Amygdala (tissue), 56 donors: ENCODE measurements around the gene PDCD6IP.
"Not testable (repeated sequence)": the region's sequence is repeated elsewhere in the genome, so short reads cannot be mapped to it uniquely, and the experiment has no call there.

Source experiments
- DNase-seq, 56 donors: peaks; one replicate each; lab custom pipeline; 2025; lab: John Stamatoyannopoulos, UW

Gene PDCD6IP

DNA sequence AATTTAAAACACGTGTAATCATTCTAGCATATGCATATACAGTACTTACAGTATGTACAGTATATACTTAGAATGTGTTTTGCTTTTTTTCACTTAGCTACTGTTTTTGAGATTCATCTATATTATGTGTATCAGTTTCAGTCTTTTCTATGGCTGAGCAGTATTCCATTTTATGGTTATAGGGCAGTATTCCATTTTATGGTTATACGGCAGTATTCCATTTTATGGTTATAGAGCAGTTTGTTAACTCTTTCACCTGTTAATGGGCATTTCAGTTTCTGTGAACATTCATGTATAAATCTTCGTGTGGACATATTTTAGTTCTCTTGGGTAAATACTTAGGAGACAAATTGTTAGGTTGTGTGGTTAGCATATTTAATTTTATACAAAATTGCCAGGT, 40.9 kb downstream of the PDCD6IP start:
- DNase-seq = no peak

GRCh38 chr3:33840179-33840578, 41.7 kb downstream of the PDCD6IP start:
- no peak for DNase-seq

- DNase-seq = no peak
Observed at GRCh38 chr3:33848624-33849347, 50.4 kb downstream of the PDCD6IP start.

GRCh38 chr3:33850599-33850998, 52.2 kb downstream of the PDCD6IP start:
- not testable (repeated sequence) for DNase-seq

DNA sequence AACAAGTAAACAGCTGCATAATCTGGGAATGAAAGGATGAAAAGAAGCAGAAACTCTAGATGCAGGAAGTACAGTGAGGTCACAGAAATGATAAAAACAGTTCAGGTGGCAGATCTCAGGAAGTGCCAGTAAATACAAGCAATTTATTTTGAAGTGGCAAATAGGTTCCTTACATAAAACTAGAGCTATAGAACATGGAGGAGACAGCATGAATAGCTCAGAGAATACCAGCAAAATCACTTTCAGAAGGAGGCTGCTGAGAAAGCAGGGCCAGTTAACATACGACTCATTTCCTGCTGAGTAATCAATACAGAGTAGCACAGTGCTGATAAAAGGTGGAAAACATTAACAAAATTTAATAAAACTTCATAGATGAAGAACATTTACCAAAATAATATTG, 57.0 kb downstream of the PDCD6IP start:
- not testable (repeated sequence) for DNase-seq

GRCh38 chr3:33855884-33856546, 57.6 kb downstream of the PDCD6IP start:
- DNase-seq = no peak

DNA sequence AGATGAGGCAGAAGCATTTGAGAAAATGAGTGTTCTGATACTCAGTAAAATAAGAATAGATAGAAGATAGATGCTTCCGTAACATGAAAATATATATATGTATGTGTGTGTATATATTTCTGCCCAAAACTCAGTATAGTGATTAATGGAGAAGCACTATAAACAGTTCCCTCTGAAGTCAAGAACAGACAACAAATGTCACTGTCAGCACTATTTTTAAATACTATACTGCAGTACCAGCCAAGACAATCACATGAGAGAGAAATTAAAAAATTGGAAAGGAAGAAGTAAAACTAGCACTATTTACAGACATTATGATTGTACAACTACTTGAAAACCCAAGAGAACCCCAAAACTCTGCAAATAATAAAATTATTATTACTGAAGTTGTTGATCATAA, 59.3 kb downstream of the PDCD6IP start:
- not testable (repeated sequence) for DNase-seq

DNA sequence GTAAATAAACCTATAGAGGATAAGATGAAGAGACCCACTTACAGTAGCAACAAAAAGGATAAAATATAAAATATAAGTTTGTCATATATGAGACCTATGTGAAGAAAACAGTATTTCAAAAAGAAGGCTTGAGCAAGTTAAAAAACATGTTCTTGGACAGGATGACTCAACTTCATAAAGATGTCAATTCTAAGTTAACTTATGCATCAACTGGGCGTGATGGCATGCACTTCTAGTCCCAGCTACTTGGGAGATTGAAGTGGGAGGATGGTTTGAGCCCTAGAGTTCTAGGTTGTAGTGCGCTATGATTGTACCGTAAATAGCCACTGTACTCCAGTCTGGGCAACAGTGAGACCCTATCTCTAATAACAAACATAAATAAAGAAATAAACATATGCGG, 59.7 kb downstream of the PDCD6IP start:
- no peak for DNase-seq

DNA sequence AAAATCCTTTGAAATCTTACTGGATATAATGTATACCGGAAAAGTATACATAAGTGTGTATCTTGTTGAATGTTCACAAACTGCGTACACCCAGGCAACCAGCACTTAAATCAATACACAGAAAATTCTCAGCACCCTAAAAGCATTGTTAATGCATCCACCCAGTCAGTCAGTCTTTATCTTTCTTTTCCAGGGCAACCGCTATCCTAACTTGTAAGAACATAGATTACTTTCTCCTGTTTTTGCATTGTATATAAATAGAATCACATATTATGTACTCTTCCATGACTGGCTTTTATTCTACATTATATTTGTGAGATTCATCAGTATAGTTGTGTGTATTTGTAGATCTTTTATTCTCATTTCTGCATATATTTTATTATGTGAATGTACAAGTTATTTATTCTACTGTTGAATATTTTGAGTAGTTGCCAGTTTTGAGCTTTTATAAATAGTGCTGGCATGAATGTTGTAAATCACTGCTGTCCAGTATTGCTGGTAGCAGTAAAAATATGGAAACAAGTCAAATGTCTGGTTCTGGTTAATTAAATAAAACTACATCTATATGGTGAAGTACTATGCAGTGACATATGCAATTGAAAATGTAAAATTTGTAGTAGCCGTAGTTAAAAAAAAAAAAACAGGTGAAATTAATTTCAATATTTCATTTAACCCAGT, 62.1 kb downstream of the PDCD6IP start:
- DNase-seq = no peak

DNA sequence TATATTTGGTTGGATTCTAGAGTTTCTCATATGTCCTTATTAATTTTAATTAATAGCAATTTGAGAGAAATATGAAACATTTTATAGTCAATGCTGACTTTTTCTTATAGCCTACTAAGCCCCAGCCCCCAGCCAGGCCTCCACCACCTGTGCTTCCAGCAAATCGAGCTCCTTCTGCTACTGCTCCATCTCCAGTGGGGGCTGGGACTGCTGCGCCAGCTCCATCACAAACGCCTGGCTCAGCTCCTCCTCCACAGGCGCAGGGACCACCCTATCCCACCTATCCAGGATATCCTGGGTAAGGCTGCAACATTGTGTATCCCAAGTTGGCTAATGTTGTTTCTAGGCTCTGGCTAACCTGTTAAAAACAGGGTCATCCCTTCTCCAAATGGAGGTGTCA, 66.7 kb downstream of the PDCD6IP start:
- DNase-seq = no peak

DNA sequence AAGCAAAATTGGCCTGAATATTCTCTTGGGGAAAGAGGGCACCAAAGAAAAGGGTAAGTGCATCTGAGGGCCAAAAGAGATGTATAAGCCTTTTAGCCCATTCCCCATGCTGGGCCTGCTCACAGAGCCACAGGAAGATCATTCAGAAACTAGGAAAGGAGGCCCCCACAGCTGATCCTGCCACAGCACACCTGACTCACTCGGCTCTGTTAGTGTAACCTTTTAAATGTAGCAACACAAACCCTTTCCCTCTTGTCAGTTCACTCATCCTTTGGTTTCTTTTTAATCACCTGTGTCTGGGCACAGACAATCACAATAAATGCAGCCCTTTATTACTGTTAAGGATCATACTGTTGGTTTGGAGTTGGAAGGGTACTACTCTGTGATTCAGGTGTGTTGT, 69.9 kb downstream of the PDCD6IP start:
- DNase-seq = no peak

DNA sequence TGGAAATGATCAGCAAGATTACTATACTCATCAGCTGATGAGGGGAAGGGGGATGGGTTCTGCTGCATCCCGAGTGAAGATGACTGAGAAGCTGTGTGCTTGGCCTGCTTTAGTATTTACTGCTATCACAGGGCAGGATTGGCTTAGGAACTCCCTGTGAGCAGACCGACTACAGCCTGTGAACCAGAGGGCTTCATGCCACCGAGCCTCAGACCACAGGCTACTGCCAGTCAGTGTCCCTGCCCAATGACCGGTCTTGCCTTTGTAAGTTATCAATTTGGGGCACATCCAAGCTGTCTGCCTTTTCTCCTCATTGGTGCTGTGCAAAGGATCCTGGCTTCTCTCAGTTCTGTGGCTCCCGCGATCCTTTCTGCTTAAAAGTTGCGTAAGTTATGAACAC, 71.5 kb downstream of the PDCD6IP start:
- DNase-seq = no peak

GRCh38 chr3:33874815-33875214, 76.4 kb downstream of the PDCD6IP start:
- no peak for DNase-seq

DNA sequence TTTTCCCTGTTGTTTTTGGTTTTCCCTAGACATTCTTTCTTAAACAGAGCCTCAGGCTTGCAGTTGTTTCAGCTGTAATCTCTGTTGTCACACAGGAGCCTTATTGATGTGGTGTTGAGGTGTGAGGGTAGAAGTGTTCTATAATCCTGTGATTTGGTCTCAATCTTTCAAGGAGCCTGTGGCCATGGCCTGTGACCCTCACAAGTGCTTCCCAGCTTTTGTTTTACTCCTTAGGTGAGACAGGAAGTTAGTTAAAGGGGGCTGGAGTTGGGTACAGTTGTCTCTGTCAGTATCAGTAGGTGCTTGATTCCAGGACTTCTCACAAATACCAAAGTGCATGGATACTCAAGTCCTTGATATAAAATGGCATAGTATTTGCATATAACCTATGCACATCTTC, 77.2 kb downstream of the PDCD6IP start:
- no peak for DNase-seq

DNA sequence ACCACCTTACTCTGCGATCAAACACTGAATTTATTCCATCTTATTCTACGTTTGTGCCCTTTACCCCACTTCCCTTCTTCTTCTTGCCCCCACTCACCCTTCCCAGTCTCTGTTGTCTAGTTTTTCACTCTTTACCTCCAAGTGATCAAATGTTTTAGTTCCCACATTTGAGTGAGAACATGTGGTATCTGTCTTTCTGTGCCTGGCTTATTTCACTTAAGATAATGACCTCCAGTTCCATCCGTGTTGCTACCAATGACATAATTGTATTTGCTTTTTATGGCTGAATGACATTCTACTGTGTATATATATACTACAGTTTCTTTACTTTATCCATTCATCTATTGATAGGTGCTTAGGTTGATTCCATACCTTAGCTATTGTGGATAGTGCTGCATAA, 78.8 kb downstream of the PDCD6IP start:
- DNase-seq = no peak

DNA sequence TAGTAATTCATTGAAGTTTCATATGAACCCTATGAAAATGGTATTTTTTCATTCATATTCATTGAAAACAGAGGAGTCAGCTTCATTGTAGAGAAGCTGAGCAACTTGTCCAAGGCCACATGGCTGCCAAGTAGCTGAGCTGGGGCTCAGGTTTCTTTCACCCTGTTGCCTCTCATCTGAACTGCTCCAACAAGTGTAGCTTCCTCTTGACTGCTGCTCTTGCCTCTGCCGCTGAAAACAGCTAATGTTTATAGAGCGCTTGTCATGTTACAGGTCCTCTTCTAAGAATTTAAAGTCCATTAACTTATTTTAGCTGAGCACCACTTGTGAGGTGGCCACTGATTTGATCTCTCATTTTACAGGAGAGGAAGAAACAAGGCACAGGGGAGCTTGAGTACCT, 81.1 kb downstream of the PDCD6IP start:
- no peak for DNase-seq

GRCh38 chr3:33881156-33882064, 83.0 kb downstream of the PDCD6IP start:
- no peak for DNase-seq

DNA sequence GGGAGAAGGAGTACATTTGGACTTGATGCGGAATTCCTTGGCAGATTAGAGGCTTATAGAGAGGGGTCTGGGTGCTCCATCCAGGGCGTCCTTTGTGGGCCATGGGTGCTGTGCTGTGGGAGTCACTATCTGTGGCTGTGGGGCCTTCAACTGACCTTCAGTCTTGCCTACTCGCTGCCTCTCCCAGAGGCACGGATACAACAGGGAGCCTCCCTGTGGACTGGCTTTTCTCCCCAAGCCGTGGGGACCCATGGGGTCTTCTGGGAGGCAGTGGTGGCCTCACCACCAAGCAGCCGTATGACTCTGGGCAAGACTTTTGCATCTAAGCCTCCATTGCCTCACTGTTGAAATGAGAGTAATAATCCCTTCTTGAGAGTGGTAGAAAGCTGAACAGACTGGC, 83.9 kb downstream of the PDCD6IP start:
- no peak for DNase-seq

GRCh38 chr3:33883538-33883950, 85.1 kb downstream of the PDCD6IP start:
- peak in 10 of 56 donors; percentile 8 to 64 (median 18) for DNase-seq

DNA sequence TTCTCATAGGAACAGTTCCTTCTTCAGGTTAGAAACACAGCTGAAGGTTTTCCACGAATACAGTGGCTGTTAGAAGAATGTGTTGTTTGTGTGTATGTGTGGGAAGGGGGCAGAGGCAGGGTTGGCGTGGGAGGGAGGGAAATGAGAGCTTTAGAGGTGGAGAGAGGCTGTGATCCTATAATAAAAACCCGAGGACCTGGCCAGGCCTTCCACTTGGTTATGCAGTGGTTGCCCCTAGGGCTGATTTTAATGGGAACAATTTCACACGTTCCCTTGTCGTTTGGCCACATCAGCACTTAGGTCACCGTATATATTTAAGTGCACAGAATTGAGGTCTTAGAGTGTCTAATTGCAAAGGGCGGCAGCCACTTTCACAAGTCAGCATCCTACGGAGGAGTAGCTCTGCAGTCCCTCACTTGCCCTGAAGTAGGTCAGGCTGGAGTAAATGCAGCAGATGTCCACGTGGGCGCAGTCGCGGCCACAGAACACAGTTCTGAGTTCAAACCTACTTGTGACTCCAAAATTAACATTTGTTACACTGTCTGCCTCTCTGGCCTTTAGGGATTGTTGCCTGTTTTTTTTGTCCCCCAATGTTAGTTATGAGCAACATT, 85.6 kb downstream of the PDCD6IP start:
- DNase-seq = peak in 5 of 56 donors; percentile 2 to 8 (median 7)
